ENCODE data around the gene BANK1.

- TF ChIP-seq CTCF (IDR thresholded peaks at IDR 0.05) (no peak), POLR2A (IDR thresholded peaks at IDR 0.05) (no peak), POLR2AphosphoS5 (IDR thresholded peaks at IDR 0.05) (no peak)
These were observed 159.9 kb downstream of the BANK1 start for GRCh38 chr4:101950258-101950979.

Measured in stomach (tissue), 4 donors.